Activated gamma-delta T cell (primary cell): Measurements from ENCODE around the gene SMIM1.
"Not testable (repeated sequence)": the region's sequence is repeated elsewhere in the genome, so short reads cannot be mapped to it uniquely, and the experiment has no call there.

Experiments used
- DNase-seq: peaks from one replicate; lab custom pipeline; 2025; lab: John Stamatoyannopoulos, UW
- total RNA-seq, 2 donors: gene quantifications; one replicate each; lab custom pipeline; 2026; lab: John Stamatoyannopoulos, UW

Gene SMIM1
- 0.87 to 1.0 reads per million in 2 donors for total RNA-seq

- no peak for DNase-seq
Observed at GRCh38 chr1:3772715-3773571, at the start of gene SMIM1. Gene SMIM1, plus strand, starts transcription at chr1:3772749. Its CDS starts 2,625 bp downstream, at chr1:3775374.

GRCh38 chr1:3722846-3723245, 49.7 kb upstream of the SMIM1 start:
- no peak for DNase-seq

- not testable (repeated sequence) for DNase-seq
Observed at GRCh38 chr1:3724416-3725030, 48.0 kb upstream of the SMIM1 start.

- DNase-seq: no peak
Observed at GRCh38 chr1:3725366-3725765, 47.2 kb upstream of the SMIM1 start.

- no peak for DNase-seq
Observed at GRCh38 chr1:3727042-3727824, 45.3 kb upstream of the SMIM1 start.

GRCh38 chr1:3727825-3728776, 44.4 kb upstream of the SMIM1 start:
- no peak for DNase-seq

GRCh38 chr1:3729594-3730542, 42.7 kb upstream of the SMIM1 start:
- no peak for DNase-seq

GRCh38 chr1:3730543-3731247, 41.9 kb upstream of the SMIM1 start:
- no peak for DNase-seq

- no peak for DNase-seq
Observed at GRCh38 chr1:3731583-3732433, 40.7 kb upstream of the SMIM1 start.

- no peak for DNase-seq
Observed at GRCh38 chr1:3732434-3733093, 40.0 kb upstream of the SMIM1 start.

- DNase-seq: no peak
Observed at GRCh38 chr1:3733094-3733882, 39.3 kb upstream of the SMIM1 start.

GRCh38 chr1:3733883-3734589, 38.5 kb upstream of the SMIM1 start:
- DNase-seq: no peak

- DNase-seq: no peak
Observed at GRCh38 chr1:3734602-3735001, 37.9 kb upstream of the SMIM1 start.

GRCh38 chr1:3735027-3735681, 37.4 kb upstream of the SMIM1 start:
- no peak for DNase-seq

- DNase-seq: no peak
Observed at GRCh38 chr1:3735688-3736087, 36.9 kb upstream of the SMIM1 start.

- DNase-seq: no peak
Observed at GRCh38 chr1:3736131-3736561, 36.4 kb upstream of the SMIM1 start.
